IMR-90 (cell line): Measurements from ENCODE around the gene LAMA4. TPM values are rescaled to one million over a fixed set of nuclear protein-coding genes. Genes with fewer than 3 reads are reported as not detected.

ENCODE experiments used
- ATAC-seq: fragments of 200-7000 bp; cut with Tn5 transposase; 2 replicates; pipeline ENCODE4 v1.9.1; 2020; ENCODE audit warnings: low read depth, mild to moderate bottlenecking, moderate library complexity
- BruUV-seq: library from RNA; stranded (reverse); fragments of 400-500 nt; replicated peaks from 2 replicates; lab custom pipeline; 2021; lab: Mats Ljungman, UMichigan
- CTCF ChIA-PET: fragments of 300-600 bp; formaldehyde crosslinking; extraction: SDS; loops from one replicate; lab custom pipeline; 2021; ENCODE audit warnings: antibody characterized with exemption; lab: Yijun Ruan, JAX
- POLR2A ChIA-PET: fragments of 300-600 bp; sonication (Branson Sonifier 250); formaldehyde crosslinking; loops from one replicate; lab custom pipeline; 2022; ENCODE audit warnings: antibody characterized with exemption; ENCODE audit not compliant: unreplicated experiment; lab: Charles Lee
- DNase-seq: peaks from one replicate; pipeline ENCODE4 v3.0.0; 2013
- H2AFZ ChIP-seq: replicated peaks from 2 replicates; pipeline ENCODE3; 2013; ENCODE audit warnings: low read length, mild to moderate bottlenecking; ENCODE audit not compliant: poor library complexity
- H2AK5ac ChIP-seq: 2 replicates; pipeline ENCODE4 v1.6.1; 2013; ENCODE audit warnings: low read depth, low read length, inconsistent platforms
- H2AK9ac ChIP-seq: replicated peaks from 2 replicates; pipeline ENCODE3; 2013; ENCODE audit warnings: mild to moderate bottlenecking, low read depth, low read length, moderate library complexity; ENCODE audit not compliant: poor library complexity
- H2BK120ac ChIP-seq: 2 replicates; pipeline ENCODE4 v1.6.1; 2013; ENCODE audit warnings: low read depth, low read length, inconsistent platforms
- H2BK15ac ChIP-seq: 3 replicates; pipeline ENCODE4 v1.6.1; 2013; ENCODE audit warnings: low read depth, low read length, inconsistent platforms
- H2BK20ac ChIP-seq: 2 replicates; pipeline ENCODE4 v1.6.1; 2013; ENCODE audit warnings: low read depth, mild to moderate bottlenecking, inconsistent platforms, low read length, moderate library complexity
- H2BK5ac ChIP-seq: 2 replicates; pipeline ENCODE4 v1.6.1; 2013; ENCODE audit warnings: mild to moderate bottlenecking, low read depth, low read length, inconsistent platforms; ENCODE audit not compliant: poor library complexity, severe bottlenecking
- H3K14ac ChIP-seq: replicated peaks from 2 replicates; pipeline ENCODE4 v1.6.1; 2013; ENCODE audit warnings: low read depth, low read length, inconsistent platforms
- H3K18ac ChIP-seq: 2 replicates; pipeline ENCODE4 v1.6.1; 2013; ENCODE audit warnings: low read depth, low read length, control low read depth
- H3K23ac ChIP-seq: 2 replicates; pipeline ENCODE4 v1.6.1; 2013; ENCODE audit warnings: low read depth, low read length, inconsistent platforms
- H3K27ac ChIP-seq: 2 replicates; pipeline ENCODE4 v1.5.1; 2013; ENCODE audit warnings: mild to moderate bottlenecking, control low read depth, low read length; ENCODE audit not compliant: insufficient read depth
- H3K27me3 ChIP-seq: 2 replicates; pipeline ENCODE4 v1.6.1; 2013; ENCODE audit warnings: low read length; ENCODE audit not compliant: control insufficient read depth, insufficient read depth
- H3K36me3 ChIP-seq: 2 replicates; pipeline ENCODE4 v1.6.1; 2013; ENCODE audit warnings: low read length, mixed read lengths; ENCODE audit not compliant: control insufficient read depth, insufficient read depth
- H3K4ac ChIP-seq: 2 replicates; pipeline ENCODE4 v1.6.1; 2013; ENCODE audit warnings: low read depth, low read length, inconsistent platforms
- H3K4me1 ChIP-seq: 2 replicates; pipeline ENCODE4 v1.6.1; 2013; ENCODE audit warnings: low read length, mixed read lengths; ENCODE audit not compliant: control insufficient read depth, insufficient read depth
- H3K4me2 ChIP-seq: 2 replicates; pipeline ENCODE4 v1.6.1; 2013; ENCODE audit warnings: low read depth, mild to moderate bottlenecking, control low read depth, low read length, moderate library complexity
- H3K4me3 ChIP-seq: 2 replicates; pipeline ENCODE4 v1.5.1; 2013; ENCODE audit warnings: low read depth, mild to moderate bottlenecking, control low read depth, low read length, moderate library complexity; ENCODE audit not compliant: insufficient read depth
- H3K56ac ChIP-seq: 2 replicates; pipeline ENCODE4 v1.6.1; 2013; ENCODE audit warnings: low read length, inconsistent platforms; ENCODE audit not compliant: insufficient read depth; ENCODE audit errors: extremely low read depth
- H3K79me1 ChIP-seq, 2 experiments: 2 replicates each; pipeline ENCODE4 v1.6.1; 2013; ENCODE audit warnings: low read length in 2 of 2, inconsistent platforms in 1 of 2, low read depth in 1 of 2
- H3K9ac ChIP-seq: 2 replicates; pipeline ENCODE4 v1.6.1; 2013; ENCODE audit warnings: low read depth, low read length, control low read depth
- H3K9me1 ChIP-seq: 2 replicates; pipeline ENCODE4 v1.6.1; 2013; ENCODE audit warnings: low read length, inconsistent platforms; ENCODE audit not compliant: insufficient read depth
- H3K9me3 ChIP-seq: 2 replicates; pipeline ENCODE4 v1.6.1; 2013; ENCODE audit warnings: low read length; ENCODE audit not compliant: control insufficient read depth, insufficient read depth
- H4K20me1 ChIP-seq: 2 replicates; pipeline ENCODE4 v1.6.1; 2013; ENCODE audit warnings: low read length, inconsistent platforms; ENCODE audit not compliant: insufficient read depth
- H4K5ac ChIP-seq: 2 replicates; pipeline ENCODE4 v1.6.1; 2013; ENCODE audit warnings: mild to moderate bottlenecking, low read depth, low read length, control low read depth
- H4K8ac ChIP-seq, 2 experiments: 2 replicates each; pipeline ENCODE4 v1.6.1; 2013; ENCODE audit warnings: low read depth in 2 of 2, low read length in 2 of 2, control low read depth in 1 of 2, inconsistent platforms in 1 of 2
- H4K91ac ChIP-seq: 2 replicates; pipeline ENCODE4 v1.6.1; 2013; ENCODE audit warnings: low read depth, low read length, inconsistent platforms; ENCODE audit not compliant: insufficient read depth
- FOS ChIP-seq: fragments of 150-350 bp; IDR thresholded peaks from 2 replicates; pipeline ENCODE4 v1.6.1; 2016; ENCODE audit warnings: low read depth, low read length
- MAZ ChIP-seq: IDR thresholded peaks from 2 replicates; pipeline ENCODE4 v1.6.1; 2012; ENCODE audit warnings: low read depth, mild to moderate bottlenecking, low read length, improper control_type of control experiment, moderate library complexity, borderline replicate concordance
- MXI1 ChIP-seq: IDR thresholded peaks from 2 replicates; pipeline ENCODE4 v1.6.1; 2012; ENCODE audit warnings: low read depth, mild to moderate bottlenecking, low read length, moderate library complexity, borderline replicate concordance
- NFE2L2 ChIP-seq: fragments of 150-350 bp; IDR thresholded peaks from 2 replicates; pipeline ENCODE4 v1.6.1; 2016; ENCODE audit warnings: low read depth, mild to moderate bottlenecking, low read length
- WGBS, 2 experiments: methylation state at CpG; one replicate each; pipeline versions ENCODE4 v1.1.5 to v1.1.7; 2013; ENCODE audit warnings: missing lambda C conversion rate in 2 of 2; ENCODE audit not compliant: insufficient read length in 1 of 2; ENCODE audit errors: extremely low coverage in 2 of 2; 5-methylcytosine and 5-hydroxymethylcytosine counted together
- dilution Hi-C: fragments of 300-500 bp; cut with HindIII; formaldehyde crosslinking; loops from one replicate; pipeline ENCODE4 v1.14.3; 2018; ENCODE audit warnings: low sequenced_read_pairs; ENCODE audit not compliant: unreplicated experiment
- in situ Hi-C: fragments of 300-500 bp; cut with MboI; formaldehyde crosslinking; loops from 3 replicates; pipeline ENCODE4 v1.14.3; 2019; ENCODE audit warnings: low sequenced_read_pairs, inconsistent platforms, mixed read lengths
- intact Hi-C: fragments of 100-400 bp; cut with micrococcal nuclease; formaldehyde crosslinking; loops from 2 replicates; pipeline ENCODE4 v1.10.0; 2022
- polyA plus RNA-seq, 3 experiments: library from polyadenylated mRNA; depleted of rRNA; stranded (reverse); fragments of >200 nt; gene quantifications; 2 replicates each; pipeline ENCODE4 v1.2.3, GENCODE V29; 2012; ENCODE audit warnings: low replicate concordance in 1 of 3
- total RNA-seq: library from RNA; depleted of rRNA; stranded (reverse); fragments of >200 nt; gene quantifications from 2 replicates; pipeline ENCODE4 v1.2.3, GENCODE V29; 2012
- TF ChIP-seq, protein P1 (sequence below): fragments of 150-350 bp; IDR thresholded peaks from 2 replicates; pipeline ENCODE4 v1.6.1; 2017; ENCODE audit warnings: mild to moderate bottlenecking, antibody characterized with exemption, low read length, low read depth

The LAMA4 gene
- total and polyA plus RNA-seq, 2 of the 4 experiments (the other 2 are of a cell fraction): 33.9 to 35.8 TPM

DNA sequence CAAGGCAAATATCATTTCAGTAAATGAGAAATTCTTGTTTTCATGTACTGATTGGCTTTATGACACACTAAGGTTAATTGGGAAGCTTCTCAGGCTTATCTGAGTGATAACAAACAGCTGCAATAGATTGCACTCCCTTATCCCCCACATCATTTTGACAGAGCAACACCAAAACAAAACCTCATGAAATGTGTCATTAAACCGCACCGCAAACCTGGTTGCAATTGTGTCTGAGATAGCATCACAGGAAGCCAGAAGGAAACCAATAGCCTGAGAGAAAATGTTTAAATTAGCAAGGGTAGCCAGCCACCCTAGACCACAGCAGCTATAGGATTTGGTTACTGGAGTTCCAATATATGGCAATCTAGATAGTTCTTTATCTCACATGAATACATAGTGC is 31.6 kb upstream of the LAMA4 start:
- Histone ChIP-seq H3K23ac (no peak overlapping the region), H3K14ac (no peak overlapping the region), H3K4ac (no peak overlapping the region), H3K18ac (no peak overlapping the region), H2AK9ac (no peak overlapping the region), H4K8ac (no peak overlapping the region), H2BK15ac (no peak overlapping the region), H3K27ac (no peak overlapping the region), H4K91ac (no peak overlapping the region), H3K9ac (no peak overlapping the region), H3K56ac (no peak overlapping the region), H4K20me1 (no peaks in the 10 kb centered on the region), H4K5ac (no peak overlapping the region), H3K4me1 (peaks cover 15% of the 10 kb centered on the region), H3K9me3 (no peaks in the 10 kb centered on the region), H2BK20ac (no peak overlapping the region; the same call in 1 of the 2 replicates), H2BK120ac (no peak overlapping the region), H3K36me3 (no peaks in the 10 kb centered on the region), H2BK5ac (no peak overlapping the region), H3K79me1 (no peaks in the 10 kb centered on the region), H3K4me3 (no peak overlapping the region), H2AFZ (no peak overlapping the region), H3K27me3 (no peaks in the 10 kb centered on the region), H2AK5ac (no peak overlapping the region), H3K4me2 (no peak overlapping the region), H3K9me1 (peaks cover 7% of the 10 kb centered on the region; the same call in 1 of the 2 replicates)
- in situ Hi-C loops: no loop called here
- CTCF ChIA-PET: no interaction called here
- WGBS, 2 experiments: no CpG with 5 or more reads among the region's 2 CpGs
- no peak for DNase-seq
- POLR2A ChIA-PET: interaction anchor here (0.6 kb wide), 1 partner anchor 13 kb away, joined by 3 read pairs; no protein-coding TSS in a partner anchor
- dilution Hi-C loops: no loop called here
- intact Hi-C loops: no loop called here
- no peak for ATAC-seq
- BruUV-seq: no TSS peak
- no peak for TF ChIP-seq MAZ
- TF ChIP-seq MXI1: no peak
- no peak for TF ChIP-seq FOS
- no peak for TF ChIP-seq NFE2L2
- TF ChIP-seq, protein P1, sequence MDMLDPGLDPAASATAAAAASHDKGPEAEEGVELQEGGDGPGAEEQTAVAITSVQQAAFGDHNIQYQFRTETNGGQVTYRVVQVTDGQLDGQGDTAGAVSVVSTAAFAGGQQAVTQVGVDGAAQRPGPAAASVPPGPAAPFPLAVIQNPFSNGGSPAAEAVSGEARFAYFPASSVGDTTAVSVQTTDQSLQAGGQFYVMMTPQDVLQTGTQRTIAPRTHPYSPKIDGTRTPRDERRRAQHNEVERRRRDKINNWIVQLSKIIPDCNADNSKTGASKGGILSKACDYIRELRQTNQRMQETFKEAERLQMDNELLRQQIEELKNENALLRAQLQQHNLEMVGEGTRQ: no peak
